Gastrocnemius medialis (tissue), 4 donors: Measurements from ENCODE around the gene MTCL3.

Experiments used
- ATAC-seq, 2 donors: fragments of 150-250 bp; one replicate each; pipeline ENCODE4 v1.9.1; 2016
- DNase-seq, 2 donors: peaks; one replicate each; pipeline ENCODE4 v3.0.0-alpha.2; 2019
- H3K27ac ChIP-seq, 4 donors: fragments of 200-600 bp; sonication (generic); 1 replicate in 1 of 4; 2 replicates in 3 of 4; pipeline ENCODE4 v1.5.1; 2016 to 2018; ENCODE audit warnings: mild to moderate bottlenecking in 2 of 4, moderate library complexity in 1 of 4
- H3K27me3 ChIP-seq, 3 donors: fragments of 200-600 bp; sonication (generic) in 2 of 3; 1 replicate in 1 of 3; 2 replicates in 2 of 3; pipeline versions ENCODE4 v1.5.1 to v1.6.0; 2016 to 2019; ENCODE audit warnings: mild to moderate bottlenecking in 1 of 3, moderate library complexity in 1 of 3
- H3K36me3 ChIP-seq, 2 donors: fragments of 200-600 bp; sonication (generic) in 1 of 2; one replicate each; pipeline ENCODE4 v1.5.1; 2017 to 2018
- H3K4me1 ChIP-seq, 2 donors: fragments of 200-600 bp; sonication (generic) in 1 of 2; one replicate each; pipeline ENCODE4 v1.5.1; 2016 to 2017; ENCODE audit warnings: mild to moderate bottlenecking in 2 of 2
- H3K4me3 ChIP-seq, 4 donors: fragments of 200-600 bp; sonication (generic) in 3 of 4; 1 replicate in 1 of 4; 2 replicates in 3 of 4; pipeline ENCODE4 v1.5.1; 2016 to 2019; ENCODE audit warnings: mild to moderate bottlenecking in 2 of 4
- H3K9me3 ChIP-seq, 3 donors: fragments of 200-600 bp; sonication (generic) in 2 of 3; 1 replicate in 1 of 3; 2 replicates in 2 of 3; pipeline ENCODE4 v1.5.1; 2016 to 2019
- POLR2A ChIP-seq, 2 donors: fragments of 450-650 bp; IDR thresholded peaks; one replicate each; pipeline ENCODE4 v1.6.1; 2017; ENCODE audit warnings: antibody characterized with exemption in 2 of 2, mild to moderate bottlenecking in 2 of 2, moderate library complexity in 2 of 2
- in situ Hi-C, 4 donors: fragments of 200-750 bp; cut with MboI; loops; one replicate each; pipeline versions ENCODE4 v1.15.0 to v1.8.0; 2017; ENCODE audit warnings: low sequenced_read_pairs in 4 of 4
- intact Hi-C: fragments of 100-400 bp; cut with DNase I; formaldehyde crosslinking; loops from one replicate; pipeline ENCODE4 v1.15.1; 2023; ENCODE audit warnings: low total_unique reads
- TF ChIP-seq, protein P1 (sequence below), 5 experiments: fragments of 450-650 bp in 3 of 5; fragments of 200-600 bp in 2 of 5; sonication (generic) in 2 of 5; IDR thresholded peaks in 4 of 5; conservative IDR thresholded peaks in 1 of 5; 1 replicate in 4 of 5; 2 replicates in 1 of 5; pipeline ENCODE4 v1.5.1; 2016 to 2019; ENCODE audit warnings: antibody characterized with exemption in 5 of 5, mild to moderate bottlenecking in 3 of 5, moderate library complexity in 3 of 5

The MTCL3 gene

GRCh38 chr6:127483399-127484055 lies 35.6 kb downstream of the MTCL3 start:
- Histone ChIP-seq H3K27me3 (no peaks in the 10 kb centered on the region), H3K4me1 (peaks cover 3 to 15% of the 10 kb centered on the region in 2 donors), H3K36me3 (no peaks in the 10 kb centered on the region), H3K27ac (no peak overlapping the region), H3K4me3 (peak overlapping the region in 1 of 4 donors; percentile 42), H3K9me3 (no peaks in the 10 kb centered on the region)
- no peak for DNase-seq
- TF ChIP-seq, protein P1, sequence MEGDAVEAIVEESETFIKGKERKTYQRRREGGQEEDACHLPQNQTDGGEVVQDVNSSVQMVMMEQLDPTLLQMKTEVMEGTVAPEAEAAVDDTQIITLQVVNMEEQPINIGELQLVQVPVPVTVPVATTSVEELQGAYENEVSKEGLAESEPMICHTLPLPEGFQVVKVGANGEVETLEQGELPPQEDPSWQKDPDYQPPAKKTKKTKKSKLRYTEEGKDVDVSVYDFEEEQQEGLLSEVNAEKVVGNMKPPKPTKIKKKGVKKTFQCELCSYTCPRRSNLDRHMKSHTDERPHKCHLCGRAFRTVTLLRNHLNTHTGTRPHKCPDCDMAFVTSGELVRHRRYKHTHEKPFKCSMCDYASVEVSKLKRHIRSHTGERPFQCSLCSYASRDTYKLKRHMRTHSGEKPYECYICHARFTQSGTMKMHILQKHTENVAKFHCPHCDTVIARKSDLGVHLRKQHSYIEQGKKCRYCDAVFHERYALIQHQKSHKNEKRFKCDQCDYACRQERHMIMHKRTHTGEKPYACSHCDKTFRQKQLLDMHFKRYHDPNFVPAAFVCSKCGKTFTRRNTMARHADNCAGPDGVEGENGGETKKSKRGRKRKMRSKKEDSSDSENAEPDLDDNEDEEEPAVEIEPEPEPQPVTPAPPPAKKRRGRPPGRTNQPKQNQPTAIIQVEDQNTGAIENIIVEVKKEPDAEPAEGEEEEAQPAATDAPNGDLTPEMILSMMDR (IDR thresholded peaks at IDR 0.05 in 4 of 5, conservative IDR thresholded peaks at IDR 0.05 in 1 of 5): no peak
- no peak for TF ChIP-seq POLR2A (IDR thresholded peaks at IDR 0.05)
- intact Hi-C loops (no loop called here), in situ Hi-C loops (no loop called here)
- ATAC-seq: no peak

DNA sequence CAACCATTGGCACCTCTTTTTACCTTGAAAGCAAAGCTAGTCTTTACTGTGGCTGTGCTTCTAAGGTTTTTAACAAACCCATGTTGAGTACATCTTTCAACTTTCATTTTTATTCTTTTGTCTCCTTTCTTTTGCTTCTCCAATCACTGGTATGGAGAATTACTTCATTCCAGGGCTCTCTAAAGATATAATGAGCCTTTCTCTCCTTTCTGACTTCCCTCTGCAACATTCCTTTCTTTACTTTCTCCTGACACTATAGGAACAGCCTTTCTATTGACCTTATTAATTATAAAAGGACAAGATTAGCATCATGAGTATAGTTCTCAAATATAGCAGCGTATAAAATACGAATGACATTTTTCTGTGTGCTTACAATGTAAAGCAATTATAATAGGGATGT lies 36.8 kb downstream of the MTCL3 start:
- ATAC-seq: no peak
- Histone ChIP-seq H3K27me3 (no peaks in the 10 kb centered on the region), H3K4me1 (peaks cover 3 to 15% of the 10 kb centered on the region in 2 donors), H3K9me3 (no peaks in the 10 kb centered on the region), H3K4me3 (no peak overlapping the region), H3K27ac (no peak overlapping the region), H3K36me3 (no peaks in the 10 kb centered on the region)
- DNase-seq: no peak
- intact Hi-C loops: no loop called here
- in situ Hi-C loops: no loop called here
- TF ChIP-seq POLR2A (IDR thresholded peaks at IDR 0.05): no peak
- TF ChIP-seq, protein P1 (IDR thresholded peaks at IDR 0.05 in 4 of 5, conservative IDR thresholded peaks at IDR 0.05 in 1 of 5): no peak

GRCh38 chr6:127481628-127482027 lies 37.5 kb downstream of the MTCL3 start:
- no peak for ATAC-seq

DNA sequence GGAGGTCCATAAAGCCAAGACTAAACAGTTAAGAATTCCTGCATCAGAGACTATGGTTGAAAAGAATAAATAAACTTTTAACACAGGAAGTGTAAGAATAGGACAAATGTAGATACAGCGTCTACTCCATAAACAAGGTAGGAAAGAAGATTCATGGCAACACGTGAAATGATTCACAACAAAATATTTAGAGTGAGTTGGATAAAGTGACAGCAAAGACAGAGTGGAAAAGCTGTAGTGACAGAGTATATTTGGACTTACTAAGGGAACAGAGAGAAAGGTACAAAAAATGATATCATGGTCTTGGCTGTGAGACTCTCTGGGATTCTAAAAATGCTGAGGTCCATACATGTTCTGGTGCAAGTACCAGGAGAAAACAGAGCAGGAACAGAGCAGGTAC lies 38.0 kb downstream of the MTCL3 start:
- in situ Hi-C loops: no loop called here
- DNase-seq: no peak
- no peaks in the 10 kb centered on the region for H3K27me3 ChIP-seq
- TF ChIP-seq POLR2A (IDR thresholded peaks at IDR 0.05): no peak
- TF ChIP-seq, protein P1 (IDR thresholded peaks at IDR 0.05 in 4 of 5, conservative IDR thresholded peaks at IDR 0.05 in 1 of 5): no peak
- no peaks in the 10 kb centered on the region for H3K36me3 ChIP-seq
- no peak overlapping the region for H3K27ac ChIP-seq
- no peaks in the 10 kb centered on the region for H3K9me3 ChIP-seq
- ATAC-seq: no peak
- no peak overlapping the region for H3K4me3 ChIP-seq
- intact Hi-C loops: no loop called here
- peaks cover 3 to 15% of the 10 kb centered on the region in 2 donors for H3K4me1 ChIP-seq

More at GRCh38 chr6:127481628-127482027, 37.5 kb downstream of the MTCL3 start:
- intact Hi-C loops (no loop called here), in situ Hi-C loops (no loop called here)
- Histone ChIP-seq H3K4me1 (peaks cover 3 to 15% of the 10 kb centered on the region in 2 donors), H3K4me3 (no peak overlapping the region), H3K9me3 (no peaks in the 10 kb centered on the region), H3K27me3 (no peaks in the 10 kb centered on the region), H3K27ac (no peak overlapping the region), H3K36me3 (no peaks in the 10 kb centered on the region)
- TF ChIP-seq POLR2A (IDR thresholded peaks at IDR 0.05): no peak
- TF ChIP-seq, protein P1 (IDR thresholded peaks at IDR 0.05 in 4 of 5, conservative IDR thresholded peaks at IDR 0.05 in 1 of 5): no peak
- DNase-seq: no peak

DNA sequence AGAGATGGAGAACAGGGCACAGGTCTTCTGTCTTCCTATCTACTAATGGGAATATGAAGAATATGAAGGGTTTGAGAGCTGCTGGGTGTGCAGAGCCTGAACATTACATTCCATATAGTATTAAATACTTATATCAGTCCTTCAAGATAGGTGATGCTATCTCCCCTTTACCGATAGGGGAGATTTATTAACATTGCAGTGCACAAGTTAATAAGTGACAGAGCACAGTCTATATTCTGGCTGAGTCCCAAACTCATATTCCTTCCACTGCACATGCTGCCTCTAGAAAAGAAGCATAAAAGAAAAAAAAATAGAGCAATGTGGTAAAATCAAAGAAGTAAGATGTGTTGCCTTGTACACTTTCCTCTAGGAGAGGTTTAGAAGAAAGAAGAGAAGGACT lies 41.5 kb downstream of the MTCL3 start:
- ATAC-seq (no peak), DNase-seq (no peak)
- TF ChIP-seq, protein P1 (IDR thresholded peaks at IDR 0.05 in 4 of 5, conservative IDR thresholded peaks at IDR 0.05 in 1 of 5): no peak
- no peak for TF ChIP-seq POLR2A (IDR thresholded peaks at IDR 0.05)
- Histone ChIP-seq H3K27ac (no peak overlapping the region), H3K4me1 (no peaks in the 10 kb centered on the region), H3K9me3 (no peaks in the 10 kb centered on the region), H3K27me3 (no peaks in the 10 kb centered on the region), H3K36me3 (no peaks in the 10 kb centered on the region), H3K4me3 (no peak overlapping the region)
- intact Hi-C loops (no loop called here), in situ Hi-C loops (no loop called here)
